ENCODE results near the gene DAAM1.

DAAM1 gene

GRCh38 chr14:59282378-59282765 lies 93.9 kb downstream of the DAAM1 start:
- H3K4me1 ChIP-seq: peaks cover 0 to 5% (median 0%) of the 10 kb centered on the region in 10 experiments; a peak in 1 of 20 replicates
- no peak overlapping the region for H3K27ac ChIP-seq

GRCh38 chr14:59283361-59283760 lies 94.9 kb downstream of the DAAM1 start:
- peaks cover 0 to 12% (median 0%) of the 10 kb centered on the region in 11 experiments; a peak in 6 of 22 replicates for H3K36me3 ChIP-seq
- no peak overlapping the region for H3K4me3 ChIP-seq
- no peak overlapping the region for H3K27ac ChIP-seq
- H3K9ac ChIP-seq: no peak overlapping the region
- H3K4me2 ChIP-seq: no peak overlapping the region
- H4K20me1 ChIP-seq: no peaks in the 10 kb centered on the region
- H3K4me1 ChIP-seq: peaks cover 0 to 5% (median 0%) of the 10 kb centered on the region in 10 experiments; a peak in 1 of 20 replicates
- peaks cover 23 to 57% (median 27%) of the 10 kb centered on the region in 11 experiments for H3K9me3 ChIP-seq (replicated peaks in 1 of 11)
- TF ChIP-seq Cebpa-rat (IDR thresholded peaks at IDR 0.05): no peak
- H3K27me3 ChIP-seq: 0 out of 22 replicates have a peak, but pooled peaks cover 0 to 4% (median 0%) of the 10 kb centered on the region in 11 experiments

More at GRCh38 chr14:59282378-59282765, 93.9 kb downstream of the DAAM1 start:
- no peak for TF ChIP-seq Cebpa-rat (IDR thresholded peaks at IDR 0.05)
- H3K36me3 ChIP-seq: peaks cover 0 to 12% (median 0%) of the 10 kb centered on the region in 11 experiments; a peak in 6 of 22 replicates
- H3K4me2 ChIP-seq: 0 out of 22 replicates have a peak overlapping the region, but pooled peaks of 1 of the 11 experiments have one; percentile 11
- peaks cover 22 to 47% (median 26%) of the 10 kb centered on the region in 11 experiments for H3K9me3 ChIP-seq (replicated peaks in 1 of 11)
- no peak overlapping the region for H3K9ac ChIP-seq
- 0 out of 22 replicates have a peak, but pooled peaks cover 0 to 6% (median 0%) of the 10 kb centered on the region in 11 experiments for H3K27me3 ChIP-seq
- H3K4me3 ChIP-seq: no peak overlapping the region
- no peaks in the 10 kb centered on the region for H4K20me1 ChIP-seq

DNA sequence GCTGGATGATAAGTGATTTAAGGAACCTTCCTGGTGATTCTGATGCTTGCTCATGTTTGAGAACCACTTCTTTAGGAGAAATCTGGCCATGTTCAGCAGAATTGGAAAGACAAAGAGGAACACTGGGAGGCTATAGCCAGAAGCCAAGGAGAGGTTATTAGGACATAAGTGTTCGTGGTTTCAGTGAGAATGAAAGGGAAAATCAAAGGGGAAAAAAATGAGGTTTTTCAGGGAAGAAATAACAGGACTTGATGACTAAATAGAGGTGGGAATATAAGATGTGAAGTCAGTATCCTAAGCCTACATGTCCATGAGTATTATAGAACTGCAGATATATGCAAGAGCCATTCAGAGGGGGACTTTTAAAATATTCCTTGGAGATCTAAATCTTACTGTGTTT lies 95.6 kb downstream of the DAAM1 start:
- Histone ChIP-seq H3K9me3 (replicated peaks in 1 of 11) (peaks cover 25 to 64% (median 30%) of the 10 kb centered on the region in 11 experiments), H4K20me1 (no peaks in the 10 kb centered on the region), H3K27ac (no peak overlapping the region), H3K4me3 (no peak overlapping the region), H3K4me1 (peaks cover 0 to 5% (median 0%) of the 10 kb centered on the region in 10 experiments; a peak in 1 of 20 replicates), H3K27me3 (0 out of 22 replicates have a peak, but pooled peaks cover 0 to 4% (median 0%) of the 10 kb centered on the region in 11 experiments), H3K36me3 (peaks cover 0 to 12% (median 0%) of the 10 kb centered on the region in 11 experiments; a peak in 6 of 22 replicates), H3K4me2 (no peak overlapping the region), H3K9ac (no peak overlapping the region)
- no peak for TF ChIP-seq Cebpa-rat (IDR thresholded peaks at IDR 0.05)

GRCh38 chr14:59292028-59292427 lies 103.6 kb downstream of the DAAM1 start:
- Histone ChIP-seq H3K4me3 (no peak overlapping the region), H3K36me3 (peaks cover 9 to 30% (median 24%) of the 10 kb centered on the region in 11 experiments; a peak in 17 of 22 replicates), H3K27me3 (no peaks in the 10 kb centered on the region), H3K9me3 (replicated peaks in 1 of 11) (peaks cover 0 to 20% (median 0%) of the 10 kb centered on the region in 11 experiments; a peak in 5 of 22 replicates), H3K27ac (no peak overlapping the region; a peak in 1 of 22 replicates), H3K9ac (no peak overlapping the region), H4K20me1 (no peaks in the 10 kb centered on the region), H3K4me2 (no peak overlapping the region; a peak in 2 of 22 replicates), H3K4me1 (peaks cover under 1 to 29% (median 18%) of the 10 kb centered on the region in 10 experiments; a peak in 19 of 20 replicates)
- TF ChIP-seq Cebpa-rat (IDR thresholded peaks at IDR 0.05): no peak

DNA sequence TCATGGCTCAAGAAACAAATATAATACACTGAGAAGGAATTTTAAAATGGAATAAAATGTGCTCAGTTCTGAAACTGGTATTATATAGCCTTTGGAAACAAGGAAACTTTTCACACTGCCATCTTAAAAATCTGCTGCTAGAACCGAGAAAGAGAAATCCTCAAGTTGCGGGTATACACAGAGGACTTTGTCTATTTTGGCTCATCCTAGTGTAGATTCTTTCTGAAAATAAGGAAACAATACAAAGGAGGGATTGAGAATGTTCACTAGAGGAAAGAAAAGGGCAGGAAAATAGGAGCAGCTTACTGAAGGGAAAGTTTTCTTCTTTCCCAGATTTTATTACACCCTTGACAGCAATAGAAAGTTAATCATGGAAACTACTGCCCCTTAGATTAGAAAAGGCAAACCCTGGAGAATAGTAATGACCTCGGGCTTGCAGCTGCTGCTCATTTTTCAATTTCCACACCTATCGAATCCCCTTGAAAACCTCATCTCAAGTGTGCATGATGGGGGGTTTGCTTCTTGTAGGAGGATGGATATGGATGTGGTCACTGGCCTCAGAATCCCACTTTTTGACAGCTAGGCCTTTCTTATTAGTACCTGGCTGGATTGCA lies 104.6 kb downstream of the DAAM1 start:
- Histone ChIP-seq H3K36me3 (peaks cover 9 to 30% (median 24%) of the 10 kb centered on the region in 11 experiments; a peak in 17 of 22 replicates), H3K4me3 (no peak overlapping the region), H3K27ac (no peak overlapping the region), H3K4me2 (no peak overlapping the region), H3K4me1 (peaks cover 9 to 39% (median 28%) of the 10 kb centered on the region in 10 experiments), H4K20me1 (no peaks in the 10 kb centered on the region), H3K9me3 (replicated peaks in 1 of 11) (peaks cover 0 to 12% (median 0%) of the 10 kb centered on the region in 11 experiments; a peak in 5 of 22 replicates), H3K27me3 (no peaks in the 10 kb centered on the region), H3K9ac (no peak overlapping the region)
- no peak for TF ChIP-seq Cebpa-rat (IDR thresholded peaks at IDR 0.05)

DNA sequence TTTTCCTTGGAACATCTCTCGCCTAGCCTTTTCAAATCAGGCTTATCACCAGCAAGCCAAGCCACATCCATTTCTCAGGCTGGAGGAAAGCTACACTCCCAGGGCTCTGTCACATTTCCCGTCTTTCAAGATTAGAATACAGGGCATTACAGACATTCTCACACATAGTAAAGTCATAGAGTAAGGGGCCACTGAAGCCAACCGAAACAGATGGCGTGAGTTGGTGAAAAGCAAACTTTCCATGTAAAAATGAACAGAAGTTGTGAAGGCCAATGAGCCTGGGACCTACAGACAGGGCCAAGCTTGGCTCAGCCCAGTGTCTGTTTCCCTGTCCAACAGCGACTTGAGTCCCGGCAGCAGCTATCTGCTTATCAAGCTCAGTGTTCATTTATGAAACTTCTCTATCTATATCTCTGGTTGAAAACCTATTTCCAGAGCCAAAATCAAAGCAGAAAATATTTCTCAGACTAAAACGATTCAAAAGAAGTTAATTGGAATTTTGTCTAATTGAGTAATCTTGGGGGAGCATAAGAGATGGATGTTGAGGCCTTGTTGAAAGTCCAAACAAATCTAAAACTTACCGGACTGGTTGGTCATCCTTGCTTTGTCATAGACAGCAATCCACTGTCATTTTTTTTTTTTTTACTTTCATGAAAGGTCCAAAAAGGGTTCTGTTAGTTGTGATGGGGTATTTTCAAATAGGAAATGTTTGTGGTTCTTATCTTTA lies 105.6 kb downstream of the DAAM1 start:
- Histone ChIP-seq H3K4me3 (no peak overlapping the region), H4K20me1 (no peaks in the 10 kb centered on the region), H3K4me2 (0 out of 22 replicates have a peak overlapping the region, but pooled peaks of 1 of the 11 experiments have one; percentile 13), H3K9me3 (replicated peaks in 1 of 11) (peaks cover 0 to under 1% (median 0%) of the 10 kb centered on the region in 11 experiments; a peak in 1 of 22 replicates), H3K27ac (no peak overlapping the region), H3K9ac (no peak overlapping the region), H3K27me3 (no peaks in the 10 kb centered on the region), H3K4me1 (peaks cover 14 to 50% (median 39%) of the 10 kb centered on the region in 10 experiments), H3K36me3 (peaks cover 9 to 30% (median 24%) of the 10 kb centered on the region in 11 experiments; a peak in 17 of 22 replicates)
- TF ChIP-seq Cebpa-rat (IDR thresholded peaks at IDR 0.05): no peak

DNA sequence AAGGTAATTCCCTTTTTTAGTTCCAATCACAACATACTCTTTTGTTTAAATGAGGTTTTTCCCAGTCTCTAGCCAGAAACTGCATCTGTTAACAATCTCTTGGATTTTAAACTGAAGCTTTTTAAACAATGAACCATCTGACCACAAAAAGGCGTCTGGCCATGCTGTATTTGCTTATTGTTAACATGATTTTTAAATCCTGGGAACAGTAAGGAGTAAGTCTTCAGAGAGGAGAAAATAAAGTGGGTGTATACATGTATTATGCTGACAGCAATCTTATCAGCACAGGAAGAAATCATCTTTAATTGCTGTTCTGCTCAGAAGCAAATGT lies 106.2 kb downstream of the DAAM1 start:
- Histone ChIP-seq H3K36me3 (peaks cover 9 to 30% (median 24%) of the 10 kb centered on the region in 11 experiments; a peak in 17 of 22 replicates), H3K9ac (no peak overlapping the region), H3K27me3 (no peaks in the 10 kb centered on the region), H4K20me1 (no peaks in the 10 kb centered on the region), H3K4me3 (no peak overlapping the region), H3K4me2 (0 out of 22 replicates have a peak overlapping the region, but pooled peaks of 1 of the 11 experiments have one; percentile 13), H3K27ac (no peak overlapping the region), H3K9me3 (replicated peaks in 1 of 11) (no peaks in the 10 kb centered on the region), H3K4me1 (peaks cover 14 to 55% (median 44%) of the 10 kb centered on the region in 10 experiments)
- TF ChIP-seq Cebpa-rat (IDR thresholded peaks at IDR 0.05): no peak

- TF ChIP-seq Cebpa-rat (IDR thresholded peaks at IDR 0.05): no peak
- Histone ChIP-seq H3K9ac (no peak overlapping the region), H3K4me2 (peak overlapping the region in 7 of 11 experiments; percentile 65 to 85 (median 79); a peak in 9 of 22 replicates), H4K20me1 (no peaks in the 10 kb centered on the region), H3K9me3 (replicated peaks in 1 of 11) (no peaks in the 10 kb centered on the region), H3K27me3 (no peaks in the 10 kb centered on the region), H3K36me3 (peaks cover 9 to 29% (median 24%) of the 10 kb centered on the region in 11 experiments; a peak in 17 of 22 replicates), H3K4me1 (peaks cover 15 to 68% (median 57%) of the 10 kb centered on the region in 10 experiments), H3K4me3 (no peak overlapping the region), H3K27ac (peak overlapping the region in 2 of 11 experiments; percentile 84 to 88; a peak in 2 of 22 replicates)
Measured at GRCh38 chr14:59295951-59296350, 107.5 kb downstream of the DAAM1 start.
